Activated CD8-positive, alpha-beta T cell treated with anti-CD3 and anti-CD28 coated beads for 36 hours (primary cell): ENCODE data around the gene LTBP4. TPM values are rescaled to one million over a fixed set of nuclear protein-coding genes. Genes with fewer than 3 reads are reported as not detected.

Experiments used
- ATAC-seq: fragments of 200-7000 bp; cut with Tn5 transposase; one replicate; pipeline ENCODE4 v1.10.0; 2021; ENCODE audit warnings: mild to moderate bottlenecking, moderate library complexity
- CTCF ChIA-PET: fragments of 350-600 bp; sonication (Branson Sonifier 250); formaldehyde crosslinking; loops from one replicate; lab custom pipeline; 2021; ENCODE audit warnings: antibody characterized with exemption; lab: Charles Lee
- POLR2A ChIA-PET: fragments of 350-600 bp; sonication (Branson Sonifier 250); formaldehyde crosslinking; loops from one replicate; lab custom pipeline; 2021; ENCODE audit warnings: antibody characterized with exemption; lab: Charles Lee
- DNase-seq: peaks from one replicate; pipeline ENCODE4 v3.0.0-alpha.2; 2020
- H3K27ac Mint-ChIP-seq: one replicate; pipeline ENCODE4 v1.8.0; 2021; ENCODE audit warnings: mild to moderate bottlenecking, mixed read lengths
- H3K27me3 Mint-ChIP-seq: one replicate; pipeline ENCODE4 v1.8.0; 2021; ENCODE audit warnings: mixed read lengths
- H3K36me3 Mint-ChIP-seq: one replicate; pipeline ENCODE4 v1.8.0; 2021; ENCODE audit warnings: low read depth, mixed read lengths
- H3K4me1 Mint-ChIP-seq: one replicate; pipeline ENCODE4 v1.8.0; 2021; ENCODE audit warnings: low read depth, mixed read lengths
- H3K4me3 Mint-ChIP-seq: one replicate; pipeline ENCODE4 v1.8.0; 2021; ENCODE audit warnings: mild to moderate bottlenecking, moderate library complexity, mixed read lengths
- H3K9me3 Mint-ChIP-seq: one replicate; pipeline ENCODE4 v1.8.0; 2021; ENCODE audit warnings: mixed read lengths
- CTCF ChIP-seq: fragments of 200-600 bp; IDR thresholded peaks from one replicate; pipeline ENCODE4 v1.8.0; 2022; ENCODE audit warnings: antibody characterized with exemption, mild to moderate bottlenecking
- intact Hi-C: fragments of 100-400 bp; cut with micrococcal nuclease; formaldehyde crosslinking; loops from one replicate; pipeline ENCODE4 v1.10.0; 2022
- total RNA-seq, 2 experiments: library from RNA; stranded (reverse); gene quantifications; one replicate each; pipeline ENCODE4 v1.2.3, GENCODE V29; 2021

LTBP4 gene
- total RNA-seq, 2 experiments from 2014 or later, result 117 to 121 TPM

- ATAC-seq, result no peak
- CTCF ChIA-PET, result no interaction called here
- H3K36me3 Mint-ChIP-seq, result no peaks in the 10 kb centered on the region
- H3K27ac Mint-ChIP-seq, result no peak overlapping the region
- H3K4me1 Mint-ChIP-seq, result peaks cover 8% of the 10 kb centered on the region
- POLR2A ChIA-PET, result interaction anchor here (0.6 kb wide), 1 partner anchor 32 kb away, joined by 3 read pairs; no protein-coding TSS in a partner anchor
- no peaks in the 10 kb centered on the region for H3K9me3 Mint-ChIP-seq
- intact Hi-C loops, result no loop called here
- no peak for TF ChIP-seq CTCF
- no peak overlapping the region for H3K4me3 Mint-ChIP-seq
- H3K27me3 Mint-ChIP-seq, result peaks cover 41% of the 10 kb centered on the region
- no peak for DNase-seq
Measured at GRCh38 chr19:40565355-40565754, 35.8 kb upstream of the LTBP4 start.

- Mint-ChIP-seq H3K9me3 (no peaks in the 10 kb centered on the region), H3K4me3 (no peak overlapping the region), H3K36me3 (no peaks in the 10 kb centered on the region), H3K4me1 (peaks cover 13% of the 10 kb centered on the region), H3K27me3 (peaks cover 41% of the 10 kb centered on the region), H3K27ac (no peak overlapping the region)
- no peak for ATAC-seq
- no peak for DNase-seq
- POLR2A ChIA-PET, result no interaction called here
- CTCF ChIA-PET, result no interaction called here
- intact Hi-C loops, result no loop called here
- no peak for TF ChIP-seq CTCF
Measured at GRCh38 chr19:40565910-40566495, 35.2 kb upstream of the LTBP4 start.

GRCh38 chr19:40567040-40567749, 34.0 kb upstream of the LTBP4 start:
- POLR2A ChIA-PET, result no interaction called here
- CTCF ChIA-PET, result interaction anchor here (1.2 kb wide), 1 partner anchor 18 kb away, joined by 3 read pairs; no protein-coding TSS in a partner anchor

GRCh38 chr19:40567750-40568494, 33.2 kb upstream of the LTBP4 start:
- no peak overlapping the region for H3K27ac Mint-ChIP-seq
- ChIA-PET CTCF (interaction anchor here (1.0 to 1.2 kb wide), 2 partner anchors 19 to 30 kb away, joined by 3 read pairs; no protein-coding TSS in a partner anchor), POLR2A (no interaction called here)
- no peak for TF ChIP-seq CTCF
- intact Hi-C loops, result no loop called here
- peaks cover 37% of the 10 kb centered on the region for H3K27me3 Mint-ChIP-seq
- no peaks in the 10 kb centered on the region for H3K36me3 Mint-ChIP-seq
- ATAC-seq (no peak), DNase-seq (no peak)
- H3K9me3 Mint-ChIP-seq, result no peaks in the 10 kb centered on the region
- no peak overlapping the region for H3K4me3 Mint-ChIP-seq
- peaks cover 8% of the 10 kb centered on the region for H3K4me1 Mint-ChIP-seq

More at GRCh38 chr19:40567040-40567749, 34.0 kb upstream of the LTBP4 start:
- Mint-ChIP-seq H3K9me3 (no peaks in the 10 kb centered on the region), H3K27ac (no peak overlapping the region), H3K4me1 (peaks cover 8% of the 10 kb centered on the region), H3K4me3 (no peak overlapping the region), H3K27me3 (peaks cover 37% of the 10 kb centered on the region), H3K36me3 (no peaks in the 10 kb centered on the region)
- TF ChIP-seq CTCF, result no peak
- no peak for DNase-seq
- ATAC-seq, result no peak
- intact Hi-C loops, result no loop called here
